Stimulated activated CD8-positive, alpha-beta memory T cell treated with anti-CD3 and anti-CD28 coated beads, Interleukin-12 subunit alpha, Interleukin-12 subunit beta, amount 100 ng/mL, for 24 hours (primary cell): ENCODE results near the gene PIRT.
"Not testable (repeated sequence)": the region's sequence is repeated elsewhere in the genome, so short reads cannot be mapped to it uniquely, and the experiment has no call there.

ENCODE experiments used
- DNase-seq: peaks from one replicate; pipeline ENCODE4 v3.0.0-alpha.2; 2020; ENCODE audit errors: extremely low read depth

PIRT gene

DNA sequence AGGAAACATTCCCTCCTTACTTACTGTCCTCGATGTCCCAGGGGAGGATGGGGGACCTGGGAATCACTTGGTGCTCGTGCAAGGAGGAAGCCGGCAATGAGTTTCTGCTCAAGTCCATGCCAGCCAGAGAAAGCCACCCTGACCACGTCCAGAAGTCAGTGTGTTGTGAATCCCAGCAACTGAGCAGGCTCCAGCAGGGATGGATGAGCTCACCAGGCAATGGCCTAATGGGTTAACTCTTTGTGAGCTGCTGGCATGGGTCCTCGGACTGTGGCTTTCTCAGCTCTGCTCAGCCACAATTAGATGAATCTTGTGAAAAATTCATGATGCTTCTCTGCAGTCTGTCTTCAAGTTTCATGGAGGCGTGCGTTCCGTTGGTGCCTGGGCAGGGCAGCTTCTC lies at the start of gene PIRT:
Gene PIRT (minus strand): TSS at position 167 of the 400 bp plus-strand sequence. CDS start 12,442 bp downstream, outside the sequence.
- no peak for DNase-seq

DNA sequence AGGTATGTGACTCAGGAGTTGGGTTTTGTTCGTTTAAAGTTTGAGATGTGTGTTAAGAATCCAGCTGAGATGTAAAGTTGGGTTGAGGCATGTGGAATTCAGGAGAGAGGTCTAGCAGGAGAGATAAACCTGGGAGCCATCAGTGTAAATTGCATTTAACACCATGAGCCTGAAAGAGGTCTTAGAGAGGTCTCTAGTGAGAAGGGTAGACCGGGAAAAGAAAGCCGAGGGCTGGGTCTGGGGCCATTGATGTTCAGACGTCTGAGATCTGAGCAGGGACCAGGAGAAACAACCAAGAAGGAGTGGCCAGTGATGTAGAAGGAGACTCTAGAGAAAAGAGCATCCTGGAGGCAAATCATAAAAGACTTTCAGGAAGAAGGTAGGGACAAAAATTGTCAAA lies 44.1 kb upstream of the PIRT start:
- DNase-seq: no peak

DNA sequence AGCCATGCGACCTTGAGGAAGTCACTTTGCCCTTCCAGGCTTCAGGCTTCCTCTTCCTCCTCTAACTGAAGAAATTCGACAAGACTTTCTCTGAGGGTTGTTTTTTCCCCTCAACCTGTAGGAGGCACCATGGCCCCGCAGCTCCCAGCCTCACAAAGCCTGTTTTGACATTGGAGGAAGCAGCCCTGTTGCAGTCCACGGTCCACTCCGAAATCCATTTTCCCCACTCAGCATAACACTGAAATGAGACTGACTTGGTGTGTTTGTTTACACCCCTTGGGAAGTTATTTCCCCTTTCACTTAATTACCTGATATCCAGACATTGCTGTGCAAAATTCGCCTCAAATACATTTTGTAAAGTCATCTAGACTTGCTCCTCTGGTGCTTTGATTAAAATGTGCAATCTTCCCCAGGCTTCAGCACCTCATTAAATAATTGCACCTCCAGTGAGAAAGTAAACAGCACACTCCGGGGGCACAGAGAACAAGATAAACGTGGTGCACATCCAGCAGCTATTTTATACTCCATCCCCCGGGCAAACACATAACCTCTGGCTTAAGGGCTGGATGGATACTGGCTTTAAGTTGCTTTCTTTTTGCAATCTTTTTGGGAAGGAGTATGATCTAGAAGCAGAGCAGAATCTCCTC lies 41.4 kb upstream of the PIRT start:
- DNase-seq: no peak

DNA sequence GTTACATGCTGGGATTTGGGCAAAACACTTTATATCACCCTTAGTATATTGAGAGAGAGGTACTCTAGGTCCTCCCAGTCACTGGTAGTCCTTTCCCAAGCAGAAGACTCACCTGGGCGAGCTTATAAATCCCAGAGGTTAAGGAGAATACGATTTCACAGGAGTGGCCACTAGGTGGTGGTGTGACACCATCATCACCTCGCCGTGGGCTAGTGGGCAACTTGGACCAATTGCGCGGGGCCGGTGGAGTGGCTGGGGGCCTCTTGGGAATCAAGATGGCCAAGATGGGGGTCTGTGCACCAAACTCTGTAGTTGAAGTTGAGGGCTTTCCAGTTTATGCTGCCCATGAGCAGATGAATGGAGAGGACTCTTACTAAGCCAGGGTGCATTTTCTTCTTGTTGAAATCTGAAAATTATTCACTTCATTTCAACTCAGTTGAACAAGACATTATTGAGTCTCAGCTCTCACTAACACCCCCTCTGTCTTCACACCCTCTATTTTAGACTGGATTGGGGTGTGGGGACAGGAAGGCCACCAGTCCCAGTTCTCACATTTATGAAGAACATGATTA lies 38.2 kb upstream of the PIRT start:
- peak; percentile 2 for DNase-seq

DNA sequence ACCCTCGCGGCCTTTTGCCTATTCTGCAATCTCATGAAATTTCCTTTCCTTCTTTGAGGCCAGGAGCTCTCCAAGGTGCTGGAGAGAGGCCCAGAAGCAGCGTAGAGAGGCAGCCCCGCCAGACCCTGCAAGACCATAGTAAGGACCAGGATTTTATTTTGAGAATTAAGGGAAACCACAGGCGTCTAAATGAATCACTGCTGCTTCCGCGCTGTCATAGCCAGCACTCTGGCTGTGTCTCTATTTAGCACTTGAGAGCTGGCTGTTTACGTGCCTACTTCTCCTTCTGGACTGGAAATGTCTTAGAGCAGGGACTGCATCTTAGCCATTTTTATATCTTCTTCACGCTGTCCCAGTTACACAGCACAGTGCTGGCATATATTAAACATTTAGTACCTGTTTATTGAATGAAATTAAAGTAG lies 37.6 kb upstream of the PIRT start:
- no peak for DNase-seq

DNA sequence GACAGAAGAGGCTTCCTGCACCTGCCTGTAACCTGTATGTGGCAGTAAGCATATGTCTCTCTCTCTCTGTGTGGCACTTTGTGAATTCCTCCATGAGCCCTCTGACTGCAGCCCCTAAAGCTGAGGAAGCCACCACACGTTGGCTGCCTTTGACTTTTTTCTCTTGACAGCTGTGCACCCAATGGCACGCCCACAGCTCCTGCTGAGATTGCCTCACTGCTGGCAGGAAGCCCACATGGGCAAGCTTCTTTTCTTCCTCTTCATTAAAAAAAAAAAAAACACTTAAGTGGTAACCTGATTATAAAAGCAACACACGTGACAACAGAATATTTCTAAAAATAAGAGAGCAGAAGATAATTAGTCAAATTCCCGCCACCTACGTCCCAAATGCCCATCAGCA lies 34.0 kb upstream of the PIRT start:
- DNase-seq: no peak

DNA sequence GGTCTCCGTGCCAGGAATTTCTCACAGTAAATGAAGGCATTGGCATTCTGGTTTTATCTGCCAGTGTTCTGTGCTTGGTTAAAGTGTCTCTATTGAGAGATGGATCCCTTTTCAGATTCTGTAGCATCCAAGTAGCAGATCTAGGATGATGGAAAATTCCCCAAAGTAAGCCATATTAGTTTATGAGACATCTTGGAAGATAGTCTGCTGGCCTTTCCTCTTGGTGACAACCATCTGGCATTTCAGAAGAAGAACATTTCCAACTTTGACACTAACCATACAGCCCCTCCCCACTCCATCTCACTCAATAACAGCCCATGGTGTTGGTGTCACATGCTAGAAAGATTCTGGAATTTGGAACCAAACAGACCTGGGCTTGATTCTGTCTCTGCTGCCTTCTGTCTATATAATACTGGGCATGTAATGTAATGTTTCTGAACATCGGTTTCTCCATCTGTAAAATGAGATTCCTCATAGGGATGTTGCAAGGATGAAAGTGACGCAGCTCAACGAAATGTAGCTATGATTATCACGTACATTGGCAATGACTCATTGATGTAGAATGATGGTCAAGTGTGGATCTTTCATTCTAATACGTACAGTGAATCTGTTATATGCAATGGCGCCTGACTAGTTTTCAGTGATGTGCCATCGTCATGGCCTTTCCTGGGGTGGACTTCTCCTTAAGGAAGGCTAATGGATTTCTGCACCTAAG lies 32.6 kb upstream of the PIRT start:
- DNase-seq: no peak

DNA sequence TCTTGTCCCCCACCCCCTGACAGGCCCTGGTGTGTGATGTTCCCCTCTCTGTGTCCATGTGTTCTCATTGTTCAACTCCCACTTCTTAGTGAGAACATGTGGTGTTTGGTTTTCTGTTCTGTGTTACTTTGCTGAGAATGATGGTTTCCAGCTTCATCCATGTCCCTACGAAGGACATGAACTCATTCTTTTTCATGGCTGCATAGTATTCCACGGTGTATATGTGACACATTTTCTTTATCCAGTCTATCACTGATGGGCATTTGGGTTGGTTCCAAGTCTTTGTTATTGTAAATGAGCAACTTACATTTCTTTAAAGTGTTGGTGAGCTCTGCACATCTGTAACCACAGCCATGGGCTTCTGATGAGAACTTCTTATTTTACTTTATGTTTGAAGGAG lies 30.9 kb upstream of the PIRT start:
- DNase-seq: not testable (repeated sequence)

DNA sequence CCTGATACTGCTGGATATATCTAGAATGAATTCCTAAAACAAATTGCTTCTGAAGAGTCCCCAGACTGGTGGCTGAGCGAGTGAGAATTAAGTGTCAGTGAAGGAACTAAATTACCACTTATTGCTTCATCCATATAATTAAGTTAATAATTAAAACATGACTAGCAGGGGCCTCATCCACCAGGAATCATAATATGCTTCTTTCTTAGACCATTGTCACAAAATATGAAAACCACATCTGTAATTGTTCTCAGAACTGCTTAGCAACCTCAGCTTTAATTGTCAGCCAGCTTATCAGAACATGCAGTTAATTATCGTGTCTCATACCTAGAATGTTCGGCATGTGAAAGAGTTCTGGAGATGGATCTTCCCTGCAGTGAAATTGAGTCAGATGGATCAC lies 21.2 kb upstream of the PIRT start:
- no peak for DNase-seq

DNA sequence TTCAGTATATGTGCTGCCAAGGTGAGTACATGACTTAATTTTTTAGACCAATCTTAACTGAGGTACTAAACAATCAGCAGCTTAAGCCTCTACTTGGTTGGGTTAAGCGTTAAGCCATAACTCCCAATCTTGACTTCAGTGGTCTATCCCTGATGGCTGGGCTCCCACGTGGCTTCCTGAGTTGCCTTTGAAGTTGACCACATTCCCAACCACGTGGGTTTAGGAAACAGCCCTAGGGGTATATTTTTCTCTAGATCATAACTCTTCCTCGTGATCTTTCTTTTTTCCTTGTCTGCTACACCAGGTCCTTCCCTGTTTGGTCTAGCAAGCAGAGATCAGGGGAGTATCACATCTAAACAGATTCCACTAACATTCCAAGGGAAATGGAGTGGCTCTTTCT lies 20.1 kb upstream of the PIRT start:
- DNase-seq: no peak

DNA sequence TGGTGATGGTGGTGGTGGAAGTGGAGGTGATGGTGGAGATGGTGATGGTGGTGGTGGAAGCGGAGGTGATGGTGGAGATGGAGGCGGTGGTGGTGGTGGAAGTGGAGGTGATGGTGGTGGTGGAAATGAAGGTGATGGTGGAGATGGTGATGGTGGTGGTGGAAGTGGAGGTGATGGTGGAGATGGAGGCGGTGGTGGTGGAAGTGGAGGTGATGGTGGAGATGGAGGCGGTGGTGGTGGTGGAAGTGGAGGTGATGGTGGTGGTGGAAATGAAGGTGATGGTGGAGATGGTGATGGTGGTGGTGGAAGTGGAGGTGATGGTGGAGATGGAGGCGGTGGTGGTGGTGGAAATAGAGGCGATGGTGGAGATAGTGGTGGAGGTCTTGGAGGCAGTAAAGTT lies 8.7 kb upstream of the PIRT start:
- DNase-seq: not testable (repeated sequence)

DNA sequence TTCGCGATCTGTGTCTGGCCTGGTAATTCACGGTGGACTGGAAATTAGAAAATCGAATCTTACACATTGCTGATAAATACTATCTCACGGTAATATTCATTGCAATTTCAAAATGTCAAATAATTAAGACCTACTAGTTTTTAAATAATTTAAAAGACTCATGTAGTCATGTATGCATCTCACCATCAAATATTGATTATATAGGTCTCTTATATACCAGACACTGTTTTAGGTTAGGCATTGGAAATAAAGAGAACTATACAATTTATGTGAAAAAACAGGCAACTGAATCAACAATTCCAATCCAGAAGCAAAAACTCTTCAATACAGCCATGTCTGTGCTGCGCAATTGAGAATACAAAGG lies 7.5 kb upstream of the PIRT start:
- no peak for DNase-seq

DNA sequence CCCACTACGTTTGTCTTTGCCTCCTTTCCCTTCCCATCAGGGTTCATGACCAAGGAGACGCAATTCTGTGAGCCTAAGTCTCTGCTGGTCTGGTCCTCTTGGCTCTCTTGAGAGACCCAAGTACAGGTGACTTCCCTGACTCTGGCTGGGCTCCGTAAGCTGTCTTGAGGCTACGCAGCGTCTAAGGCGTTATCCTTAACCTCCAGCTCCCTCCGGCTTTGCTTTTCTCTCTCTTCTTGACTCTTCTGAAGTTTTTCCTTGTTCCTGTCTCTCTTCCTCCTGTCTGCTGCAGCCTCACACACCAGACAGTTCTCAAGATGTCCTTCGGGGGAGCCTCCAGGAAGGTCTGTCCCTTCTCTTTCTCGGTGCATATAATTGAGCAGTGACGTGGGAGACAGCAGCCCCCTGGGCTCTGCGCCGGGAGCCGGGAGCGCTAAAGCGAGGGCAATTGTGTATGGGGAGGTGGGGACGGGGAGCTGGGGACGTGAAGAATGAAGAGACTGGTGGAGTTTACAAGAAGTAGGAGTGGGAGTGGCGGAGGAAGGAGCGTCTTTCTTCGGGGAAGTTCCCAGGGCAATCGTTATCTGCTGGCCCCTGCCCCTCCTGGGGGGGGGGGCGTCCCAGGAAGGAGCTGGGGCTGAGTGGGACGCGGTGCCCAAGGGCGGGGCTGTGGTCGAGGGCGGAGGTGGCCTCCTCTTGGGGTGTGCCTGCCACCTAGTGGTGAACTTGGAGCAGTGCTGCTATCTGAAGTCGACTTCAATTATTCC lies 6.9 kb upstream of the PIRT start:
- DNase-seq: peak; percentile 28

DNA sequence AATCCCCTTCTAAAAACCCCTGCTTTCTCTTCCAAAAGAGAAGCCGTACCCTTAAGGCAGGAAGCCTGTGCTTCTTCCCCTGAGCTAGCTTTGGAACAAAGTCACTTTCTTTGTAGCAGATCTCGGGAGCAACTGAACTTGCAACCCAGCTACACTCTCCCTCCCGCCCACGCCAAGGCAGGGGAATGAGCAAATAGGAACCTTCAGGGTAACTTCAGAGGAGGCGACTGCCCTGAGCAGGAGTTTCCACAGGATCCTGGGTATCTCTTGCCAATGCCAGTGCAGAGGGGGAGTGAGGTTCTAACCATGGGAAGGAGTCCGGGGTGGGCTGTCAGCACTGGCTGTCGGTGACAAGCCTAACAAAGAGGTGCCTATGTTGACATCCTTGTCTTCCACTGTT lies 5.9 kb upstream of the PIRT start:
- DNase-seq: no peak

DNA sequence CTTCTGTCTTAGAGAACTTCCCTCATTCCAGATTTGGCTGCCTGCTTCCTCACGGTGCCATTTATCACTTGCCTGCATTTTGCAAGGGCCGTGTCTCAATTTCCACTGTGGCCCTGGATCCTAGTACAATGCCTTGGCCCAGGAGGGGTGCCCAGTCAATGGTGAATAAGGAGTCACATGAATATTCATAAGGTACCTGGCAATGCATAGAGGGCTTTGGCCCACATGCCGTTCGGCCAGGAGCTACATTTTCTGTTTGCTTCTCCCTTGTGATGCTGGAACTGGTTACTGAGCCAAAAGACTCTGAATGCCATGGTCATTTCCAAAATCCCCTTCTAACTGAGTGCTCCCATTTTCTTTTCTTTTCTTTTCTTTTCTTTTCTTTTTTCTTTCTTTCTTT lies 4.8 kb upstream of the PIRT start:
- DNase-seq: no peak

DNA sequence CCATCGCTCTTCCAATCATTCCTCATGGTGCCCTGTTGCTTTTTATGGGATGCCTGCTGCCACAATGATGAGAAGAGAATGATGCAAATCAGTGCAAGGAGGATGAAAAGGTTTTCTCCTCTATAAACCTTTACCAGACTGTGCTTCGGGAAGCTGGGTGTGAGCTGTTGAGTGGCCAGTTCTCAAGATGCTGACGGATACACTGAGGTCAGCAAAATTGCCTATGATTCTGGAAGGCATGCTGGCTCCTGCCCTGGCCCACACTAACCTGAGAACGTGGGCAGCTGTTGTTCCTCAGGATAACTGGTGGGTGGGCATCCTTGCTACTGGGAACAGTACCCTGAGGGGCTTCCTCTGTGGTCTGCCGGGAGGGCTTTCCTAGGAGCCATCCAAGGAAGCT lies 795 bp upstream of the PIRT start:
- DNase-seq: no peak

DNA sequence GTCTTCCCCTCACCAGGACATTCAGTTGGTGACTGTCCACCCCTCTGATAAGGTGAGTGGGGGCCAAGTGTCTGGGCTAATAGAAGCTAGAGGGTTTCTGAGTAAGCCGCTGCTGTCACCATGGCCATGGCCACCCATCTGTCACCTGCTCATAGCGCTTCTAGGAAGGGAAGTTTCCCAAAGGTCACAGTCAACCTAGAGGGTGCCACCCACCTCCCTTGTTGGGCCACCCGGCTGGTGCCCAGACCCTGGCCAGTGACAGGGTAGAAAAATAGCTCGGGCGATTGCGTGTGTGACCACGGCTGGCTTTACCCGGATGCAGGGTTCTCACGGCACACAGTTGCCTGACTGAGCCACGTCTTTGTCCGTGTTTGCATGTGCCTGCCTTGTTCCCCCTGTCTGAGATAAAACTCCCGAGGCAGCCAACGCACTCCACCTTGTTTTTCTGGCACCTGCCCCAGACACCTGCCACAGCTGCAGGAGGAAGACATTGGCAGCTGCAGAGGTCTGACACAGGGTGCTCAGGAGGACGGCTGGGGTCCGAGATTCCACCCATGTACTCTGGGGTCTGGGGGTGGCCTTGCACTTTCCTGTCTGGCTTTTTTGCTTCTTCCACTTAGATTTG lies 809 bp downstream of the PIRT start:
- no peak for DNase-seq

DNA sequence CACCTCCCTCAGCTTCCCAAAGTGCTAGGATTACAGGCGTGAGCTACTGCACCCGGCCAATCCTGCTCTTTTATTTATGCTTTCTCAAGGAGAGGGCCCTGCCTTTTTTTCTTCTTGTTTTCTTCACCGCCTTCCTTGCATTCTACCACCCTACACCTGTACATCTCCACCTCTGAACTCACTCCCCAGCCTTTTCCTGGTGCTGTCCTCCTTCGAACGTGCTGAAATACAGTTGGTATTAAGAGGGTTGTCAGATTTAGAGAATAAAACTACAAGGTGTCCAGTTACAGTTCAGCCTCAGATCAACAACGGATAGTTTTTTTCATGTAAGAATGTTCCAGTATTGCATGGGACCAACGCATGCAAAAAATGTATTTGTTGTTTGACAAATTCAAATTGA lies 1.7 kb downstream of the PIRT start:
- DNase-seq: no peak

DNA sequence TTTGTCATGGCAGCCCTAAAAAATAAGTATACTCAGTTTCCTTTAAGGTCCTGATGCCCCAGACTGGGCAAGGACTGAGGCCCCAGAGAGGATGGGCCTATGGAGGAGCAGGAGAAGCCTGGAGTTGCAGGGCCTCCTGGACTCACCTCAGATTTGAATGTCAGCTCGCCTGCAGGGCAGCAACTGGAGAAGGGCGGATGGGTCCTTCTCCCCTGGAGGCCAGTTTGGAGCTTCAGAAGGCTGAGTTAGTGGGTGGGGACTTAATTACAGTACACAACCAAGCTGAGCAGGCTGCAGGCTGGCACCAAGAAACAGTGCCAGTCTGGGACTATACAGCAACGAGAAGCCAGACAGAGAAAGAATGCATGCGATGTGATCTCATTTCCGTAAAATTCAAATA lies 6.2 kb downstream of the PIRT start:
- DNase-seq: no peak

DNA sequence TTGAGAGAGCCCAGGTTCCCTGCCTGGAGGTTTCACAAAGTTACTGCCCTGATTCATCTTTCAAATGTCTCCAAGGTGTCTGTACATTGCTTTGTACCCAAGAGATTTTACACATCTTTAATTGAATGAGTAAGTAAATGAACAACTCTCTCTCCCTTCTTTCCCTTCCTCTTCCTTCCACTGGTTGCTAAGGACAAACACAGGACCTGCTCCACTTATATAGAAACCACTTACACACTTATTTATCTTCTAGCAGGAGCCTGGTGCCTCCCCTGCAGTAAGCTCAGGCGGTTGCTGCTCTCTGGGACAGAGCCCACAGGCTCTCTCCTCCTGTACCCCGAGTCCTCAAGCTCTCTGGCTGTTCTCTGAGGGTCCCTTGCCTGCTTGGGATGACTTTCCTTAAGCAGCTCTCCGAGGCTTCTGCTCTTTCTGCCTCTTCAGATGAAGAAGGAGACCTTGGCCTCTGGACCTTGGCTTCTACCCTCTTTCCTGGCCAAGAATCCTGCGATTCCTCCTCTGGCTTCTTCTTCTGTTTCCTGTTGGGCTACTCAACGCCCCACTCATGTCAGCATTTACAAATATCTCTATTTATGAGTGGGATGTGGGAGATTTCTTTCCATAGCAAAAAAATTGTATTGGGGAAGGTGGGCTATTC lies 9.9 kb downstream of the PIRT start:
- no peak for DNase-seq

DNA sequence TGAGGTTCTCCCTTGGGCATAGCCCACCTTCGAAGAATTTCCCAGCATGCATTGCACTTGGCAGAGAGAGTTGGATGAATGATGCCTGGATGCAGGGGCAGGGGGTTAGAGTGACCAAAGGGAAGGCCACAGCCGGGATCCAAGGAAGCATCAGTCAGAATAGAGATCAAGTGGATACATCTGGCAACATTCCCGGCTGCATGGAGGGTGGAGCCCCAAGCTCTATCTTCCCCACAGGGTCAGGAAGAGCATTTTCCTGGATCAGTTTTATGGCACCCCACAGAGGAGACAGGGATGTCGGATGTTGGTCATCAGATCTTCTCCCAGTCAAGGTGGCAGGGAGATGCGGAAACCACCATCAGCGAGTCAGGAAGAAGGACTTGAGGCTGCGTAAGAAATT lies 13.0 kb downstream of the PIRT start:
- DNase-seq: no peak

DNA sequence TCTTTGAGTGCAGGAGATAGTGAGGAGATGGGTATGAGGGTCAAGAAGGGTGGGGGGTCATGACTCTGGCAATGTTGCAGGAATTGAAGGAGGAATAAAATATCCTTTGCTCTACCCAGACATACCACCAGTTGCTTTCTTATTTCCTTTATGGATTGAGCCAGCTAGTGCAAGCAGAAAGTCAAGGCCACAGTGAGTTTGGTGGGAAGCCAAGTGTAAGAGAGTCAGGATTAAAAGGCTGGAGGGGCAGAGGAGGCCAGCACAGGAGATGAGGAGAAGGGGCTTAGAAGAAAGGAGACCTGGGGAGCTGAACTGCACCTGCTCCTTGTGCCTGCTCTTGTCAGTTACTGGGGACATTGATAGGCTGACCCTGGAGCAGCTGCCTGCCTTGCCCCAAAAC lies 16.1 kb downstream of the PIRT start:
- DNase-seq: no peak
